Thoracic aorta (tissue), 2 donors: ENCODE results near the gene TEKT2. TPM values are rescaled to one million over a fixed set of nuclear protein-coding genes. Genes with fewer than 3 reads are reported as not detected.

Source experiments
- ATAC-seq: fragments of 150-250 bp; one replicate; pipeline ENCODE4 v1.8.0; 2017; ENCODE audit warnings: low read depth; ENCODE audit not compliant: insufficient number of reproducible peaks, low FRiP score
- DNase-seq: peaks from one replicate; pipeline ENCODE4 v3.0.0-alpha.2; 2020; ENCODE audit warnings: low spot score
- H3K27ac ChIP-seq, 2 donors: fragments of 200-600 bp; sonication (generic); 1 replicate in 1 of 2; 2 replicates in 1 of 2; pipeline ENCODE4 v1.5.1; 2016; ENCODE audit warnings: mild to moderate bottlenecking in 2 of 2, moderate library complexity in 2 of 2
- H3K27me3 ChIP-seq: fragments of 200-600 bp; sonication (generic); replicated peaks from 2 replicates; pipeline ENCODE4 v1.6.0; 2016; ENCODE audit warnings: mild to moderate bottlenecking; ENCODE audit not compliant: insufficient read depth
- H3K36me3 ChIP-seq: fragments of 200-600 bp; sonication (generic); one replicate; pipeline ENCODE4 v1.5.1; 2016
- H3K4me1 ChIP-seq, 2 donors: fragments of 200-600 bp; sonication (generic); 1 replicate in 1 of 2; 2 replicates in 1 of 2; pipeline versions ENCODE4 v1.5.1 to v1.6.0; 2016; ENCODE audit warnings: low read depth in 2 of 2, mild to moderate bottlenecking in 1 of 2; ENCODE audit not compliant: control insufficient read depth in 1 of 2
- H3K4me3 ChIP-seq: fragments of 200-600 bp; sonication (generic); 2 replicates; pipeline ENCODE4 v1.5.1; 2016; ENCODE audit warnings: mild to moderate bottlenecking
- H3K9me3 ChIP-seq: fragments of 200-600 bp; sonication (generic); 2 replicates; pipeline ENCODE4 v1.5.1; 2016
- total RNA-seq, 2 donors: library from RNA; depleted of rRNA; stranded (reverse); fragments of >200 nt; gene quantifications; one replicate each; pipeline versions ENCODE4 v1.1.0 to v1.2.3, GENCODE V29; 2016
- TF ChIP-seq, protein P1 (sequence below): fragments of 200-600 bp; sonication (generic); IDR thresholded peaks from one replicate; pipeline ENCODE4 v1.5.1; 2019; ENCODE audit warnings: antibody characterized with exemption

The TEKT2 gene
- total RNA-seq, 2 donors from 2014 or later: not detected

DNA sequence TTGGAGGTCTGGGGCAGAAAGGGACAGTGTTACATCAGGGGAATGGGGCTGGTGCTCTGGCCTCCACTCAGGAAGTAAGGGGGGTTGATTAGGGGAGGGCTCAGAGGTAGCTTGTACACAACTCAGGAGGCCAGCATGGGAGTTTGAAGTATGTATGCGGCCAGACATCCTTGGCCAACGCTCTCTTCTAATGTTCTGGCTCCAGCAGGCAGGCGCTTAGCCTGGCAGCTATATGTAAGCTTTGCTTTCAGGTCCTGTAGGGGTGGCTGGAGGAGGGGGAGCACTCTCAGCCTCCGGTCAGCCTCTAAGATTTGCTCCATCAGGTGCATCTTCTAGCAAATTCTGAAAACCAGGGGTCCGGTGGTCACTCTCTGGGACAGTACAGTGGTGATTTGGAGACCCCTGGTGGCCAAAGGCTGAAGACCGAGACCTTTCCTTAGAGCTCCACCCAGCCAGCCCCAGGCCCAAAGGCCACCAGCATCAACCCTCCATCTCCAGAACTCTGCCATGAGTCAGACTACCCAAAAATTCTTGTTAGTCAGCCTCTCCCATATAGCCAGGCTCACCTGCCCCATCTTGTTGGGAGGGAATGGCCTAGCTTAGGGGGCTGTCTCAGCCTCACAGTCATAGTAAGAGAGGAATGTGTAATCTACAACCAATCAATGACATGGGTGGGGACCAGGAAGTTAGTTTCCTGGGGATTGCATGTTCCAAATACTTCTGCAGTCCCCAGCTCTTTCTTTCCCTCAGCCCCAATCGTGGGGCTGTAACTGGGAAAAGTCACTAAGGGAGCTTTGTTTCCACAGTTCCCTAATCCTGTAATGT lies 50.8 kb downstream of the TEKT2 start:
- Histone ChIP-seq H3K9me3 (no peaks in the 10 kb centered on the region), H3K4me1 (peaks cover 31 to 48% of the 10 kb centered on the region in 2 donors), H3K4me3 (no peak overlapping the region), H3K36me3 (peaks cover 23% of the 10 kb centered on the region), H3K27me3 (no peaks in the 10 kb centered on the region), H3K27ac (peak overlapping the region; percentile 87 to 89)
- TF ChIP-seq, protein P1, sequence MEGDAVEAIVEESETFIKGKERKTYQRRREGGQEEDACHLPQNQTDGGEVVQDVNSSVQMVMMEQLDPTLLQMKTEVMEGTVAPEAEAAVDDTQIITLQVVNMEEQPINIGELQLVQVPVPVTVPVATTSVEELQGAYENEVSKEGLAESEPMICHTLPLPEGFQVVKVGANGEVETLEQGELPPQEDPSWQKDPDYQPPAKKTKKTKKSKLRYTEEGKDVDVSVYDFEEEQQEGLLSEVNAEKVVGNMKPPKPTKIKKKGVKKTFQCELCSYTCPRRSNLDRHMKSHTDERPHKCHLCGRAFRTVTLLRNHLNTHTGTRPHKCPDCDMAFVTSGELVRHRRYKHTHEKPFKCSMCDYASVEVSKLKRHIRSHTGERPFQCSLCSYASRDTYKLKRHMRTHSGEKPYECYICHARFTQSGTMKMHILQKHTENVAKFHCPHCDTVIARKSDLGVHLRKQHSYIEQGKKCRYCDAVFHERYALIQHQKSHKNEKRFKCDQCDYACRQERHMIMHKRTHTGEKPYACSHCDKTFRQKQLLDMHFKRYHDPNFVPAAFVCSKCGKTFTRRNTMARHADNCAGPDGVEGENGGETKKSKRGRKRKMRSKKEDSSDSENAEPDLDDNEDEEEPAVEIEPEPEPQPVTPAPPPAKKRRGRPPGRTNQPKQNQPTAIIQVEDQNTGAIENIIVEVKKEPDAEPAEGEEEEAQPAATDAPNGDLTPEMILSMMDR: peak; percentile 87
- ATAC-seq (peak; percentile 56), DNase-seq (peak; percentile 53)

DNA sequence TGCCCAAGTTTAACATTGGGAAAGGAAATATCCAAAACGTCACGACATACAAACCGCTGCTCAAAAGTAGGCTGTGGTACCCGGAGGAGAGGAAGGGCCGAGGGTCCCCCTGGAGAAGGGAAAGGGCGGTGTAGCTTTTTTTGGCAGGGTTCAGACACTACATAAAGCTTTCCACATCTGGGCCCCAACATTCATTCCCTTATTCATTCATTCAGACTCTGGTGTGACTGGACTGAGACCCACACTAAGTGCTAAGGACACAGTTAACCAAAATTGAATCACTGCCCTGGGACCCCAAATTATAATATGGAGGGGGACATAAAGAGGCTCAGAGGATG lies 51.4 kb downstream of the TEKT2 start:
- Histone ChIP-seq H3K27ac (peak overlapping the region; percentile 87 to 89), H3K9me3 (no peaks in the 10 kb centered on the region)
- TF ChIP-seq, protein P1: no peak

DNA sequence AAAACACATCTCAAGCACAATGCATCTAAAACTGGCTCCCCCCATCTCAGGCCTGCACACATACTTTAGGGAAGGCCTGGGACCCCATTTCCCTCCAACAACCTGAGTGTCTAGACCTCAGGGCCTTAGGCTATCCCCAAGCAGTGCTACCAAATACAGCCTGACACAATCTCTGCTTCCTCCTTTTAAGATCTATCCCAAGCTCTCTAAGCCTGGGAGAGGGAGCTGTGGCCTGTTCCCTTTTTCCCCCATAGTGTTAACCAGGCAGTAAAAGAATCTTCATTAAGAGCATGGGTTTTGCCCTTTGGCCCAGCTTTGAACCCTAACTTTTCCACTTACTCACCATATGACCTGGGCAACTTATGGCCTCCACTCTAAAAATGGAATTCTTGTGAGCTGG lies 51.9 kb downstream of the TEKT2 start:
- no peaks in the 10 kb centered on the region for H3K27me3 ChIP-seq
- H3K27ac ChIP-seq: peak overlapping the region; percentile 87 to 89
- no peak overlapping the region for H3K4me3 ChIP-seq
- TF ChIP-seq, protein P1: no peak
- ATAC-seq (no peak), DNase-seq (no peak)
- H3K36me3 ChIP-seq: peaks cover 24% of the 10 kb centered on the region
- peaks cover 31 to 58% of the 10 kb centered on the region in 2 donors for H3K4me1 ChIP-seq
- no peaks in the 10 kb centered on the region for H3K9me3 ChIP-seq

More for the DNA sequence above, 51.4 kb downstream of the TEKT2 start:
- H3K4me1 ChIP-seq: peaks cover 31 to 53% of the 10 kb centered on the region in 2 donors
- no peak for DNase-seq
- ATAC-seq: no peak
- H3K27me3 ChIP-seq: no peaks in the 10 kb centered on the region
- H3K4me3 ChIP-seq: no peak overlapping the region
- H3K36me3 ChIP-seq: peaks cover 24% of the 10 kb centered on the region

DNA sequence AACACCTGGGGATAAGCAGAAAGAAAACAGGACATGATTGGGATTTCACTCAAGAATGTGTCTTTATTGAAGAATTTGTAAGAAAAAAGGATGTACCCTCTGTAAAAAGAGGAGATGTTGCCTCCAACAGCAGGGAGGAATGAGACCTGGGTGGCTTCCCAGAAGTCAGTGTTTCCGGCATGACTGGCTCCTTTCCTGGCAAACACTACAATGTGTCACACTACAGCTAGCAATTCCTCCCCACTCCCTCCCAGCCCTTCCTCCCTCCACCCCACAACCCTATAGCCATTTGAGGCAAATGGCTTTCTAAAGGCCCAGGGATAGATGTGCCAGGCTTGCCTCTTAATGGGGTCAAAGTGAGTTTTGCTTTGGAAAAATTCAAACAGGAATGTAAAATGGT lies 52.6 kb downstream of the TEKT2 start:
- Histone ChIP-seq H3K36me3 (peaks cover 24% of the 10 kb centered on the region), H3K4me3 (no peak overlapping the region), H3K27ac (peak overlapping the region; percentile 87 to 89), H3K9me3 (no peaks in the 10 kb centered on the region), H3K27me3 (no peaks in the 10 kb centered on the region), H3K4me1 (peaks cover 34 to 58% of the 10 kb centered on the region in 2 donors)
- DNase-seq (peak; percentile 64), ATAC-seq (peak; percentile 69)
- TF ChIP-seq, protein P1: no peak

DNA sequence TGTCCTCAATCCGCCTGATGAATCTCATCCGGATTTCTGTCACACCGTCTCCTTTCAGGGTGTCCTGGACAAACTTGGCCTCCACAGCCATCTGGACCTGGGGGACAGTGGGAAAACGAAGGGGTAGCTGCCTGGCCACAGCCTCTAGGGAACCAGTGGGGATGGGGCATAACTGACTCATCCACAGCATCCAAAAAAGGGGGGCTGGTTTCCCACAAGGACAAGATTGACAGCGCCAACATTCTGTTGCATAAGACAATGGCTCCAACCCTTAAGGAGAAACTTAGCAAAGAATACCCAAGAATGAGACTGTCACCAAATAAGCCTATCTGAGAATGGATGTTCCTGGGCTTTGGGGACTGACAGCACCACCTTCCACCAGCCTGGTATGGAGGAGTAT lies 53.3 kb downstream of the TEKT2 start:
- ATAC-seq: no peak
- Histone ChIP-seq H3K36me3 (peaks cover 24% of the 10 kb centered on the region), H3K27me3 (no peaks in the 10 kb centered on the region), H3K27ac (peak overlapping the region; percentile 87 to 89), H3K4me3 (no peak overlapping the region), H3K4me1 (peaks cover 35 to 63% of the 10 kb centered on the region in 2 donors), H3K9me3 (no peaks in the 10 kb centered on the region)
- TF ChIP-seq, protein P1: no peak
- DNase-seq: no peak
